IPS-15b (cell line): ENCODE data around the gene OSTM1.
"Not testable (repeated sequence)": the region's sequence is repeated elsewhere in the genome, so short reads cannot be mapped to it uniquely, and the experiment has no call there.

ENCODE experiments used
- H3K27me3 ChIP-seq: one replicate; pipeline ENCODE4 v1.6.1; 2013; ENCODE audit warnings: low read length; ENCODE audit not compliant: control insufficient read depth, insufficient read depth
- H3K36me3 ChIP-seq: one replicate; pipeline ENCODE4 v1.6.1; 2013; ENCODE audit warnings: low read length; ENCODE audit not compliant: control insufficient read depth, insufficient read depth
- H3K4me1 ChIP-seq: one replicate; pipeline ENCODE4 v1.6.1; 2013; ENCODE audit warnings: mild to moderate bottlenecking, low read length; ENCODE audit not compliant: control insufficient read depth, insufficient read depth
- H3K4me3 ChIP-seq: one replicate; pipeline ENCODE4 v1.5.1; 2013; ENCODE audit warnings: low read depth, low read length
- H3K9ac ChIP-seq: one replicate; pipeline ENCODE4 v1.6.1; 2013; ENCODE audit warnings: low read depth, mild to moderate bottlenecking, low read length
- H3K9me3 ChIP-seq: one replicate; pipeline ENCODE4 v1.6.1; 2013; ENCODE audit warnings: mild to moderate bottlenecking, low read length; ENCODE audit not compliant: control insufficient read depth, insufficient read depth

OSTM1 gene

GRCh38 chr6:108009894-108010293, 64.6 kb downstream of the OSTM1 start:
- Histone ChIP-seq H3K9me3 (peaks cover 2% of the 10 kb centered on the region), H3K4me3 (no peak overlapping the region), H3K27me3 (no peaks in the 10 kb centered on the region), H3K9ac (no peak overlapping the region), H3K4me1 (no peaks in the 10 kb centered on the region), H3K36me3 (no peaks in the 10 kb centered on the region)

GRCh38 chr6:108009258-108009657, 65.3 kb downstream of the OSTM1 start:
- H3K4me1 ChIP-seq, H3K27me3 ChIP-seq, H3K4me3 ChIP-seq, H3K9me3 ChIP-seq, H3K36me3 ChIP-seq, H3K9ac ChIP-seq: not testable (repeated sequence)

GRCh38 chr6:108008363-108008762, 66.2 kb downstream of the OSTM1 start:
- H3K9ac ChIP-seq, result no peak overlapping the region
- peaks cover 2% of the 10 kb centered on the region for H3K9me3 ChIP-seq
- no peak overlapping the region for H3K4me3 ChIP-seq
- no peaks in the 10 kb centered on the region for H3K4me1 ChIP-seq
- H3K36me3 ChIP-seq, result no peaks in the 10 kb centered on the region
- no peaks in the 10 kb centered on the region for H3K27me3 ChIP-seq

- H3K4me1 ChIP-seq, result peaks cover 6% of the 10 kb centered on the region
- peaks cover 2% of the 10 kb centered on the region for H3K9me3 ChIP-seq
- no peak overlapping the region for H3K4me3 ChIP-seq
- H3K36me3 ChIP-seq, result no peaks in the 10 kb centered on the region
- H3K27me3 ChIP-seq, result no peaks in the 10 kb centered on the region
- no peak overlapping the region for H3K9ac ChIP-seq
Observed at GRCh38 chr6:108005961-108006360, 68.6 kb downstream of the OSTM1 start.

GRCh38 chr6:108004861-108005260, 69.7 kb downstream of the OSTM1 start:
- Histone ChIP-seq H3K4me3 (no peak overlapping the region), H3K27me3 (no peaks in the 10 kb centered on the region), H3K4me1 (peaks cover 6% of the 10 kb centered on the region)

GRCh38 chr6:108002365-108003221, 71.9 kb downstream of the OSTM1 start:
- Histone ChIP-seq H3K36me3 (no peaks in the 10 kb centered on the region), H3K9ac (no peak overlapping the region), H3K4me1 (peaks cover 14% of the 10 kb centered on the region), H3K9me3 (no peaks in the 10 kb centered on the region), H3K27me3 (no peaks in the 10 kb centered on the region), H3K4me3 (no peak overlapping the region)

More at GRCh38 chr6:108004861-108005260, 69.7 kb downstream of the OSTM1 start:
- H3K9me3 ChIP-seq, result peaks cover 2% of the 10 kb centered on the region
- H3K36me3 ChIP-seq, result no peaks in the 10 kb centered on the region
- H3K9ac ChIP-seq, result no peak overlapping the region

GRCh38 chr6:108001696-108002231, 72.8 kb downstream of the OSTM1 start:
- H3K9me3 ChIP-seq, result no peaks in the 10 kb centered on the region
- no peaks in the 10 kb centered on the region for H3K27me3 ChIP-seq
- no peaks in the 10 kb centered on the region for H3K36me3 ChIP-seq
- no peak overlapping the region for H3K4me3 ChIP-seq
- no peak overlapping the region for H3K9ac ChIP-seq
- H3K4me1 ChIP-seq, result peaks cover 14% of the 10 kb centered on the region

GRCh38 chr6:108000259-108000658, 74.3 kb downstream of the OSTM1 start:
- not testable (repeated sequence) for H3K27me3 ChIP-seq, H3K9ac ChIP-seq, H3K9me3 ChIP-seq, H3K36me3 ChIP-seq, H3K4me3 ChIP-seq
- peaks cover 14% of the 10 kb centered on the region for H3K4me1 ChIP-seq

- no peaks in the 10 kb centered on the region for H3K9me3 ChIP-seq
- no peak overlapping the region for H3K9ac ChIP-seq
- no peaks in the 10 kb centered on the region for H3K36me3 ChIP-seq
- peaks cover 14% of the 10 kb centered on the region for H3K4me1 ChIP-seq
- no peak overlapping the region for H3K4me3 ChIP-seq
- no peaks in the 10 kb centered on the region for H3K27me3 ChIP-seq
Observed at GRCh38 chr6:107999341-107999740, 75.2 kb downstream of the OSTM1 start.

- Histone ChIP-seq H3K36me3 (no peaks in the 10 kb centered on the region), H3K9me3 (no peaks in the 10 kb centered on the region), H3K4me3 (no peak overlapping the region), H3K4me1 (peaks cover 32% of the 10 kb centered on the region), H3K27me3 (no peaks in the 10 kb centered on the region), H3K9ac (no peak overlapping the region)
Observed at GRCh38 chr6:107991772-107992550, 82.6 kb downstream of the OSTM1 start.
